Measurements from ENCODE around the gene FCHO2. TPM values are rescaled to one million over a fixed set of nuclear protein-coding genes. Genes with fewer than 3 reads are reported as not detected.

Gene FCHO2
- total and polyA plus RNA-seq, 2 donors from 2014 or later = 6.5 to 48.1 TPM

GRCh38 chr5:72985719-72986118 is 29.9 kb downstream of the FCHO2 start:
- H3K36me3 ChIP-seq (ENCODE audit: control insufficient read depth in 2 of 3, insufficient read depth in 3 of 3, low read length in 3 of 3) = peaks cover 0 to under 1% (median 0%) of the 10 kb centered on the region in 3 donors
- no peaks in the 10 kb centered on the region for H3K4me1 ChIP-seq (ENCODE audit: control insufficient read depth in 2 of 3, insufficient read depth in 2 of 3, low read depth in 1 of 3, low read length in 3 of 3)
- DNase-seq (no peak), FAIRE-seq (no peak)
- no peak overlapping the region for H3K9ac ChIP-seq (ENCODE audit: low read length in 3 of 3)
- TF ChIP-seq CTCF (IDR thresholded peaks at IDR 0.05; ENCODE audit: borderline replicate concordance, extremely low read depth, insufficient read depth) = no peak
- no peak overlapping the region for H3K27ac ChIP-seq (ENCODE audit: low read depth in 2 of 2, low read length in 2 of 2)
- no peaks in the 10 kb centered on the region for H3K27me3 ChIP-seq (ENCODE audit: control insufficient read depth, insufficient read depth, low read length)
- no peak overlapping the region for H3K4me3 ChIP-seq (ENCODE audit: low read length in 3 of 3)
- no peaks in the 10 kb centered on the region for H3K9me3 ChIP-seq (ENCODE audit: control insufficient read depth in 2 of 3, insufficient read depth in 1 of 3, low read length in 3 of 3)
- intact Hi-C loops (cut with DNase I) = no loop called here

- Histone ChIP-seq H3K9me3 (ENCODE audit: control insufficient read depth in 2 of 3, insufficient read depth in 1 of 3, low read length in 3 of 3) (no peaks in the 10 kb centered on the region), H3K36me3 (ENCODE audit: control insufficient read depth in 2 of 3, insufficient read depth in 3 of 3, low read length in 3 of 3) (peaks cover 0 to 5% (median 3%) of the 10 kb centered on the region in 3 donors)
- FAIRE-seq = no peak
These were observed 32.9 kb downstream of the FCHO2 start for GRCh38 chr5:72988769-72989168.

DNA sequence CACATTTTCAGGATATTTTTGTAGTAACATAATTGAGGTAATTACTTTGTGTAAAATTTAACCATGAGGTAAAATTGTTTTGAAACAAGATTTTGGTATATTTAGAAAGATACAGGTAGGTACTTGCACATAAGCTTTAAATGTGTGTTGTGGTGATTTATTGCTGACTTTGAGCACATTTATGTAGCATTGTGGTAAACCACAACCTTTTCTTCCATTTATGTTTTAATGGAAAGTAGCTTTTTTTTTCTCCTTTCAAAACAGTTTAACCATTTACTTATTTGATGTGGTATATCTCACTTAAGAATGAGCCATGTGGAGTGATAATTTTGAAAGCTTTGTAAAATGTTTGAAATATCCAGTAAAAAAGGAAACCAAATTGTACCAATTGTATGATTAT is 35.6 kb downstream of the FCHO2 start:
- DNase-seq = no peak
- no peaks in the 10 kb centered on the region for H3K27me3 ChIP-seq (ENCODE audit: control insufficient read depth, insufficient read depth, low read length)
- H3K9ac ChIP-seq (ENCODE audit: low read length in 3 of 3) = no peak overlapping the region
- peaks cover 0 to 8% (median 3%) of the 10 kb centered on the region in 3 donors for H3K36me3 ChIP-seq (ENCODE audit: control insufficient read depth in 2 of 3, insufficient read depth in 3 of 3, low read length in 3 of 3)
- no peaks in the 10 kb centered on the region for H3K4me1 ChIP-seq (ENCODE audit: control insufficient read depth in 2 of 3, insufficient read depth in 2 of 3, low read depth in 1 of 3, low read length in 3 of 3)
- intact Hi-C loops (cut with DNase I) = no loop called here
- no peak overlapping the region for H3K4me3 ChIP-seq (ENCODE audit: low read length in 3 of 3)
- no peak overlapping the region for H3K27ac ChIP-seq (ENCODE audit: low read depth in 2 of 2, low read length in 2 of 2)
- peaks cover 0 to 1% (median 0%) of the 10 kb centered on the region in 3 donors for H3K9me3 ChIP-seq (ENCODE audit: control insufficient read depth in 2 of 3, insufficient read depth in 1 of 3, low read length in 3 of 3)
- TF ChIP-seq CTCF (IDR thresholded peaks at IDR 0.05; ENCODE audit: borderline replicate concordance, extremely low read depth, insufficient read depth) = no peak
- no peak for FAIRE-seq

More at GRCh38 chr5:72988769-72989168, 32.9 kb downstream of the FCHO2 start:
- no peak for DNase-seq
- Histone ChIP-seq H3K27me3 (ENCODE audit: control insufficient read depth, insufficient read depth, low read length) (no peaks in the 10 kb centered on the region), H3K27ac (ENCODE audit: low read depth in 2 of 2, low read length in 2 of 2) (no peak overlapping the region), H3K9ac (ENCODE audit: low read length in 3 of 3) (no peak overlapping the region), H3K4me1 (ENCODE audit: control insufficient read depth in 2 of 3, insufficient read depth in 2 of 3, low read depth in 1 of 3, low read length in 3 of 3) (no peaks in the 10 kb centered on the region), H3K4me3 (ENCODE audit: low read length in 3 of 3) (no peak overlapping the region)
- no peak for TF ChIP-seq CTCF (IDR thresholded peaks at IDR 0.05; ENCODE audit: borderline replicate concordance, extremely low read depth, insufficient read depth)
- intact Hi-C loops (cut with DNase I) = no loop called here

DNA sequence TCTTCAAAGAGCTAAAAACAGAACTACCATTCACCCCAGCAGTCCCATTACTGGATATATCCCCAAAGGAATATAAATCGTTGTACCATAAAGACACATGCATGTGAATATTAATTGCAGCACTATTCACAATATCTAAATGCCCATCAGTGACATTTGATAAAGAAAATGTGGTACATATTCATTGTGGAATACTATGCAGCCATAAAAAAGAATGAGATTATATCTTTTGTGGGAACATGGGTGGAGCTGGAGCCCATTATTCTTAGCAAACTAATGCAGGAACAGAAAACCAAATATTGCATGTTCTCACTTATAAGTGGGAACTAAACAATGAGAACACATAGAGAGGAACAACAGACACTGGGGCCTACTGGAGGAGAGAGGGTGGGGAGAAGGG is 38.7 kb downstream of the FCHO2 start:
- no peak overlapping the region for H3K9ac ChIP-seq (ENCODE audit: low read length in 3 of 3)
- H3K27ac ChIP-seq (ENCODE audit: low read depth in 2 of 2, low read length in 2 of 2) = no peak overlapping the region
- H3K4me3 ChIP-seq (ENCODE audit: low read length in 3 of 3) = no peak overlapping the region
- intact Hi-C loops (cut with DNase I) = no loop called here
- peaks cover 0 to 8% (median 3%) of the 10 kb centered on the region in 3 donors for H3K36me3 ChIP-seq (ENCODE audit: control insufficient read depth in 2 of 3, insufficient read depth in 3 of 3, low read length in 3 of 3)
- no peaks in the 10 kb centered on the region for H3K27me3 ChIP-seq (ENCODE audit: control insufficient read depth, insufficient read depth, low read length)
- FAIRE-seq = no peak
- DNase-seq = no peak
- no peak for TF ChIP-seq CTCF (IDR thresholded peaks at IDR 0.05; ENCODE audit: borderline replicate concordance, extremely low read depth, insufficient read depth)
- H3K9me3 ChIP-seq (ENCODE audit: control insufficient read depth in 2 of 3, insufficient read depth in 1 of 3, low read length in 3 of 3) = peaks cover 0 to 1% (median 0%) of the 10 kb centered on the region in 3 donors
- H3K4me1 ChIP-seq (ENCODE audit: control insufficient read depth in 2 of 3, insufficient read depth in 2 of 3, low read depth in 1 of 3, low read length in 3 of 3) = no peaks in the 10 kb centered on the region

Data from kidney (tissue), 14 donors.